GM12892 (cell line): Measurements from ENCODE around the gene PNPLA1.

Experiments
- DNase-seq: peaks from one replicate; pipeline ENCODE4 v3.0.0; 2011; ENCODE audit not compliant: insufficient read length
- FAIRE-seq: peaks from 2 replicates; lab custom pipeline; 2011; peaks lifted over from hg19 to GRCh38; lab: Jason Lieb, UNC
- POLR2A ChIP-seq: IDR thresholded peaks from 2 replicates; pipeline ENCODE4 v1.6.1; 2011; ENCODE audit warnings: low read depth, low read length, control low read depth
- POLR2AphosphoS5 ChIP-seq: IDR thresholded peaks from 2 replicates; pipeline ENCODE4 v1.6.1; 2011; ENCODE audit warnings: low read depth, low read length, control low read depth
- TAF1 ChIP-seq: IDR thresholded peaks from 2 replicates; pipeline ENCODE4 v1.6.1; 2011; ENCODE audit warnings: low read depth, mild to moderate bottlenecking, control low read depth, low read length, borderline replicate concordance

Gene PNPLA1

DNA sequence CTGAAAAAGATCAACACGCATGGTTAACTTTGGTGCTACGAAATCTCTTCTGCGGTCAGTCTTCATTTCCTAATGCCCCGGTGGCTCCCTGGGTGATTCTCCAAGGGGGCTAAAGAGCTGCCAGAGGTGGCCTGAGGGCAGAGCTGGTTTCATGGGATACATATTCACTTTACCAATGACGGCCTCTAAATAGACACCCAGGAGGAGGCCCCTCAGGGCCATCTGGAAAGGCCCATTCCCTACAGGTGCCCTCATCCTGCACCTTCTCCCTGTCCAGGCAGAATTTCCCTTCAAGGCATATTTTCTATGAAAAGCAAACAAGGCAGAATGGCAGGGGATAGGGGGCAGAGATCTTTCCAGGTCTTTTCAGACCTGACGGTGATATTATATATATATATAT, 54.3 kb downstream of the PNPLA1 start:
- DNase-seq (no peak), FAIRE-seq (no peak)
- no peak for TF ChIP-seq POLR2AphosphoS5
- TF ChIP-seq POLR2A = no peak
- no peak for TF ChIP-seq TAF1

DNA sequence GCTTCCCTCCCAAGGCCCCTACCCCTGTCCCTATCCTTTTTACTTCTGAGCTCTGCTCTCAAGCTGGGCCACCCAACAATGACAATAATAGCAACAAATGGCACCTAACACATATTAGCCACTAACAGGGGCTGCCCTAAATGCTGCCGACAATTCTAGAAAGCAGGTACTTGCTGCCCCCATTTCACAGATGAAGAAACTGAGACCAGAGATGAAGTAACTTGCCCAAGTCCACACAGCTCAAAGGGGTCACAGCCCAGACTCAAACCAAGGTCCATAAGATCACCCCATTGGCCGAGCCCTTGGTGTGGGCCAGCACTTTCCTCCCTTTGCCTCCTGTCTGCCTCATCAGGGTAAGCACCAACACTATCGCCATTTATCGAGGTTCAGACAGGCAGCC, 54.9 kb downstream of the PNPLA1 start:
- FAIRE-seq = no peak
- TF ChIP-seq POLR2AphosphoS5 = no peak
- TF ChIP-seq TAF1 = no peak
- no peak for TF ChIP-seq POLR2A
- DNase-seq = no peak

DNA sequence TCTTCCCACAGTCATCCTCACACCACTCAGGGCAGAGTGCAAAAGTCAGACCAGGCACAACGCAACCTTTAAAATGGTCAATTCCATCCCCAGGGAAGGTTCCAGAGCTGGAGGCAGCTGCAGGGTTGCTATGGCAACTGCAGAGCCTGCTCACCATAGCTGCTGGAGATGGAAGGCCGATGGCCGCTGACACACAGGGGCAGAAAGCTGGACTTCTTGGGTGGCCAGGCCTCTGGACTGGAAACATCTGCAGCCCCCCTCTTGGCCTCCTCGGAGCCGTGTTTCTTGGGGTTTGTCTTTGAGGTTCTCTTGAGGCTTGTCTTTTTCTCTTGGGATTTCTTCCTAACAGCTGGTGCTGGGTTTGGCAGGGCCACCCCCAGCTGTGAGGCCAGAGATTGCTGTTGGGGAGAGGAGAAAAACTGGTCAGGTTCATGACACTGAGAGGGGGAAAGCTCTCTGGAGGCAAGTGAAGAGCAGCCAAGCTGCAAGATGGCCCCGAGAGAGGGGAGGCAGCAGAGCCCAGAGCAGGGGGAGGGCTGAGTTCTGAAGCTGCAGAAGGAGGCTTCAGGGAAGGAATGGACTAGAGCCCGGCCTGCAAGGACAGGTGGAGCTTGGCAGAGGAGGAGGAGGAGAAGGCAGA, 56.6 kb downstream of the PNPLA1 start:
- no peak for FAIRE-seq

DNA sequence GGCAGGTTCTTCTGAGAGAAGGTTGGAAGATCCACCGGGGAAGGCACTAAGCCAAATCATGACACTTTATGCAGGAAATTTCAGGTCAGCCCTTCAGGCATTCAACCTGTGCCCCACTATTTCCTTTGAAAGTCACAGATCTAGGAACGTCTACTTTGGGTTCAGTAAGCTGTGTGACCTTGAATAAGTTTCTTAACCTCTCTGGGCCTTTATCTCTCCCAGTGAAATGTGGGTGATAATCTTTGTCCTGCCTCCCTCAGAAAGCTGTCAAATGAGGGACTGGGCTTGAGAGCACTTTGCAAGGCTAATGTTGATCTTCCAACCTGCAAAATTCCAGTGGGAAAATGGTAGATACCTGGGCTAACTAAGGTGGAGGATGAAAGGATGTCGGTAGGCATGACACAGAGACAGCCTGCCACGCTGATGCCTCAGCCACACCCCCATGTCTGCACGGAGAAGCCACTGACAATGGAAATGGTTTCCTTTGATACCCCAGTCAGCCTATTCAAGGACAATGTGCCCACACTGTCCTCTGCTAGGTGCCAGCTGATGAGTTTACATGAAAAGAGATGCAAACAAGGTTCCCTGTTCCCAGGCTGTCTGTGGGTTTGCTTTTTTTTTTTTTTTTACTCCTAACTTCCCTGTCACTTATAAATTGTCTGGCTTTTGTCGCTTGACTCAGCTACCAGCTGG, 57.5 kb downstream of the PNPLA1 start:
- TF ChIP-seq TAF1 (no peak), POLR2A (no peak), POLR2AphosphoS5 (no peak)
- no peak for FAIRE-seq
- DNase-seq = no peak

More for the DNA sequence above, 56.6 kb downstream of the PNPLA1 start:
- TF ChIP-seq POLR2AphosphoS5 (no peak), TAF1 (no peak), POLR2A (no peak)
- DNase-seq = no peak

DNA sequence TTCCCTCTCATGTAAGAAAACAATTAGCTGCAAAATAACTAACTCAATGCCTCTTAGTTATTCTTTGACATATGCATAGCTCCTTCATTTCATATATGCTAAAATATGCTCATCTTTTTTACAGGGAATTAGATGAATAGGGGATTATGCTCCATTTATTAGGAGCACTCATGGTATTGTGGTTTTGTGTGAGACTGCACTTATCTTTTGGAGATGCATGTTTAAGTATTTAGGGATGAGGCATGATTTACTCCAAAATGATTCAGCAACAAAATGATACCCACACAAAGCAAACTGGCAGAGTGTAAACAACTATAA, 58.0 kb downstream of the PNPLA1 start:
- DNase-seq (no peak), FAIRE-seq (no peak)
- no peak for TF ChIP-seq TAF1
- TF ChIP-seq POLR2A = no peak
- no peak for TF ChIP-seq POLR2AphosphoS5

DNA sequence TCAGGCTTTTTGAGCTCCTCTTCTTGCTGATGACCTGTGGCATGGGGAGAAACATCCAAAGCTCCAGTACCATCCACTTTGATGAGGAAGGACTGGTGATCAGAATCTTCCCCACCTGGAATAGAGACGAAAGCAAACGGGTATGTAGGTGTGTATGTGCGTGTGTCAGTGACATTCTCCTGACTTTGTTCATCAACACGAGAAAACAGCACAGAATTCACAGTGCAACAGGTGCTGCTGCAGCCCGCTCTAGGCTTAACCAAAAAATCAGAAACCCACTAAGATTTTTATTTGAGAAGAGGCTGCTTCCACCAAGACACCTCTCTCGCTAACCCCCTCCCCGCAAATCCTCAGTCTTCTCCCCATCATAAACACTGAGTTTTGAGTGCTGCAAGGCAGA, 58.7 kb downstream of the PNPLA1 start:
- no peak for FAIRE-seq
- TF ChIP-seq POLR2A (no peak), TAF1 (no peak), POLR2AphosphoS5 (no peak)
- no peak for DNase-seq

DNA sequence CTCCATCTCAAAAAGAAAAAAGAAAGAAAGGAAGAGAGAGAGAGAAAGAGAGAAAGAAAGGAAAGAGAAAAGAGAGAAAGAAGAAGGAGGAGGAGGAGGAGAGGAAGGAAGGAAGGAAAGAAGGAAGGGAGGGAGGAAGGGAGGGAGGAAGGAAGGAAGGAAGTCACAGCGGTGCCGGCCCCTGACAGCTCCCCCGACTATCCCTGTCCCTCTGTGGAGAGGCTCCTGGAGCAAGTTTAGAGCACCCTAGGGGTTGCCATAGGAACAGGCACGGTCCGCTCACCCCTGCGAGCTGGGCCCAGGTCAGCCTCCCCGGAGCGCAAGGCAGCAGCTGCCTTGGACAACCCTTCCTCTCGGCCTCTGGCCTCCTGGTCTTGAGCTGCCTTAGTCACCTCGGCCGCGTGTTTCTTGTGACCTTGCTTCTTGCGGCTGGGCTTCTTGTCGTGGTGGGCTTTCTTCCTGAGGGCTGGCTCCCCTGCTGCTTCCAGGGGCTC, 60.0 kb downstream of the PNPLA1 start:
- FAIRE-seq (no peak), DNase-seq (no peak)
- TF ChIP-seq POLR2AphosphoS5 (no peak), TAF1 (no peak), POLR2A (no peak)

DNA sequence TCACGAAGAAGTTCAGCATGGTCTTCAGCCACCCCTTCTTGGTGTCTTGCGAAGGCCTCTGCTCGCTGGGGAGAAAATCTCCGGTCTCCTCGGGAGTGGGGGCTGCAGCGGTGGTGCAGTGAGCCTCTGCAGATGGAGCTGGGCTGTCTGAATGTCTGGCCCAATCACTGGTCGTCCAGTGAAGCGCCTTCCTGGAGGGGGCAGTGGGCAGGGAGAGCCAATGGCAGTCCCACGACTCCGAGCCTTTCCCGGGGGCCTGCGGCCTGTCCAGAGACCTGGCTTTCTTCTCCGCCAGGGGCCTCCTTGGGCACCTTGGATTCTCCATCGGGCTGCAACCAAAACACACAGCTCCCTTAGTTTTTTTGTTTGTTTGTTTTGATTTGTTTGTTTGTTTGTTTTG, 60.5 kb downstream of the PNPLA1 start:
- DNase-seq (no peak), FAIRE-seq (no peak)
- TF ChIP-seq POLR2AphosphoS5 = no peak
- TF ChIP-seq POLR2A = no peak
- TF ChIP-seq TAF1 = no peak

DNA sequence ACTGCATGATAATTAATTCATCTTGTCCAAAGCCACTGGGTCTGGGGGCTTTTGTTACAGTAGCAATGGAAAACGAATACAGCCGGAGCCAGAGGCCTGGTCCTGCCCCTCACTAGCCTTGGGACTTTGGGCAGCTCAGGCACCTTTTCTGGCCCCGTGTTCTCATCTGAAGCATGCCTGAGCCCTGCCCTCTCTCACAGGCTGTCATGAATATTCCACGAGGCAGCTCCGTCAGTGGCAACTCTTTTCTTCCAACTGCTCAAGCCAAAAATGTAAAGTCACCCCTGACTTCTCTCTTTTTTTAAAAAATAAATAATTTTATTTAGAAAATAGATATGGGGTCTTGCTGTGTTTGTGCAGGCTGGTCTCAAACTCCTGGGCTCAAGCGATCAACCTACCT, 61.5 kb downstream of the PNPLA1 start:
- no peak for FAIRE-seq
- DNase-seq = no peak
- no peak for TF ChIP-seq POLR2AphosphoS5
- TF ChIP-seq POLR2A = no peak
- no peak for TF ChIP-seq TAF1

DNA sequence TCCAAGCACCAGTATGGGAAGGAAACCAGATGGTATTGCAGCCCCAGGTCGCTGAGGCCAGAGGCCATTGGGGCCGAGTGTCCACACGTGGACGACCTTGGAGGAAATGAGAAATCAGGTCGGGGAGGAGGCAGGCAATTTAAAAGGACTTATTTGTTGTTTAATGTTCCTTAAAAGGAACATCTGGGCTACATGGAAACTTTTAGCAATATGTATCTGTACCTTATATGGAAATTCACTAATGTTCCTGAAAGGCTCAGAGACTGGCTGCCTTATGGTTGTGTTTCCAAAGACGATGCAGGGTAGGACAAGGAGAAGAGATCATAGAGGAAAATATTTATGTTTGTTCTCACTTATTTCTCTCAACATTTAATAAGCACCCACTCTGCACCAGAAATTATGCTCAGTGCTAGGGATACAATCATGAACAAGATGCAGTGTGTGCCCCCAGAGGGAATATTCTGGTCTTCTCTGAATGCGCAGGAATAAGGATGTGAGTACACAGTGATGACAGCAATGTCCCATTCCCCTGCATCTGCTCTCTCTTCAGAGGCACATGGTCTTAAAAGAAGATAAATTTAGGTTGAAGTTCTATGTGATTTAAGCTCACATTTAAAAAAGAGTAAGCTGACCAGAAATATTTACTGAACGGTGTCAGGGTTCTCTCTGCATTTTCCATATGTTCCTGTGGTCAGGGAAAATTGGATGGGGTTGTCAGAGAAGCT, 63.5 kb downstream of the PNPLA1 start:
- FAIRE-seq (no peak), DNase-seq (no peak)
- TF ChIP-seq POLR2AphosphoS5 (no peak), TAF1 (no peak), POLR2A (no peak)

DNA sequence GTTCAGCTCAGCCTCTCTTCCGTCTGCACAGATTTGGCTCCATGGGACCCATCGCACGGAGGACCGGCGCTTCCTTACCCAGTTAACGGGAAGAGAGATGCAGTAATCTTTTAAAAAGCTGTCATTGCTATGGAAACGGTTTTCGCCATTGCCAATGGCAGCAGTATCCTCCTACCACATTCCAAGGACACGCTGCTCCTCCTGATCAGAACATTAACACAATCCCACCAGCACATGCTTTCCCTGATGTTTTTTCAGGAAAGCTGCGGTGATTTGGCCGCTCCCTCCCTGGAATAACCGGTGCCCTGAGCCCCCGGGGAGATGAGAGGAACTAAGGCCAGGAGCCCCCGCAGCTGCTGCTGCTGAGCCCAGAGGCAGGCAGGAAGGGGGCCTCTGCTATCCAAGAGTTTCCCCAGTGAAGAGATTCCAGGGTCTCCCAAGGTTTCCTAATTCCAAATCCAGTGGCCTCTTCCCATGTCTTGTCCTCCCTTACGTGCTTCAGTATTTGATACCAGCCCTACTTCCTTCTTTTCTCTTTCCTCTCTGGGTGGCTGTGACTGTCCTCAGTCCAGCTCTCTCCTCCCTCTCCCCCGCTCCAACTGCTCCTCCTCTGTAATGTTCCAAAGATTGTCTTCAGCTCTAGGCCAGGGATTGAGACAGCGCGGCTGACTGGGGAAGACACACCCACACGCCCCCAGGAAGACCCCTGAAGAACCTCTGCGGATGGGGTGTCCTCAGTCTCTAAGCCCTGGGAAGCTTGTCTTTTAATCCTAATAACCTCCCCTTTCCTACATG, 64.3 kb downstream of the PNPLA1 start:
- no peak for DNase-seq

More for the DNA sequence above, 64.3 kb downstream of the PNPLA1 start:
- TF ChIP-seq POLR2AphosphoS5 (no peak), TAF1 (no peak), POLR2A (no peak)
- FAIRE-seq = no peak
